BJ (cell line): Measurements from ENCODE around the gene LANCL3. TPM values are rescaled to one million over a fixed set of nuclear protein-coding genes. Genes with fewer than 3 reads are reported as not detected.

Source experiments
- CTCF ChIA-PET: fragments of 350-600 bp; formaldehyde crosslinking; extraction: SDS; loops from one replicate; lab custom pipeline; 2021; ENCODE audit warnings: antibody characterized with exemption, inconsistent platforms; lab: Yijun Ruan, JAX
- POLR2A ChIA-PET: fragments of 300-600 bp; sonication (Branson Sonifier 250); formaldehyde crosslinking; extraction: SDS; loops from one replicate; lab custom pipeline; 2021; ENCODE audit warnings: antibody characterized with exemption; lab: Charles Lee
- DNase-seq: peaks from one replicate; pipeline ENCODE4 v3.0.0-alpha.2; 2011; ENCODE audit warnings: low read depth
- H3K27me3 ChIP-seq: 2 replicates; pipeline ENCODE4 v1.6.0; 2011; ENCODE audit warnings: low read length; ENCODE audit not compliant: control insufficient read depth, insufficient read depth
- H3K36me3 ChIP-seq: 2 replicates; pipeline ENCODE4 v1.5.1; 2011; ENCODE audit warnings: low read length; ENCODE audit not compliant: control insufficient read depth, insufficient read depth
- H3K4me3 ChIP-seq: 2 replicates; pipeline ENCODE4 v1.5.1; 2011; ENCODE audit warnings: low read depth, mild to moderate bottlenecking, control low read depth, low read length
- polyA plus RNA-seq: library from polyadenylated mRNA; depleted of rRNA; stranded (reverse); fragments of >200 nt; gene quantifications from 2 replicates; pipeline ENCODE4 v1.2.3, GENCODE V29; 2011
- TF ChIP-seq, protein P1 (sequence below): IDR thresholded peaks from 2 replicates; pipeline ENCODE4 v1.5.1; 2011; ENCODE audit warnings: low read depth, mild to moderate bottlenecking, control low read depth, inconsistent platforms, low read length, moderate library complexity; ENCODE audit not compliant: insufficient read depth

The LANCL3 gene
- polyA plus RNA-seq, 1 experiment: not detected

DNA sequence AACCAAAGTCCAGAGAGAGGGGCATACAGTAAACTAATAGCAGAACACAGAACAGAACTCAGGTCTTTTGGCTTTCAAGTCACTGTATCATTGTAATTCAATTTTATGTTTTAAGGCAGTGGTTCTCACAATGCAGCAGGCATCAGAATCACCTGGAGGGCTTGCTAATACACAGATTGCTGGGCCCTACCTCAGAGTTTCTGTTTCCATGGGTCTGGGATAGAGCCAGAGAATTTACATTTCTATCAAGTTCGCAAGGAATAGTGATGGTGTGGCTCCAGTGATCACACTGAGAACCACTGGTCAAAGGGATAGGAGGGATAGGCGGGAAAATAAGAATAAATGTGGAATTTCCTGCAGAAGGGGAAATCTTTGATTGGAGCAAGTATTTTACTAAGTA lies 36.7 kb downstream of the LANCL3 start:
- Histone ChIP-seq H3K36me3 (no peaks in the 10 kb centered on the region), H3K4me3 (no peak overlapping the region), H3K27me3 (no peaks in the 10 kb centered on the region)
- POLR2A ChIA-PET: no interaction called here
- CTCF ChIA-PET: no interaction called here
- TF ChIP-seq, protein P1, sequence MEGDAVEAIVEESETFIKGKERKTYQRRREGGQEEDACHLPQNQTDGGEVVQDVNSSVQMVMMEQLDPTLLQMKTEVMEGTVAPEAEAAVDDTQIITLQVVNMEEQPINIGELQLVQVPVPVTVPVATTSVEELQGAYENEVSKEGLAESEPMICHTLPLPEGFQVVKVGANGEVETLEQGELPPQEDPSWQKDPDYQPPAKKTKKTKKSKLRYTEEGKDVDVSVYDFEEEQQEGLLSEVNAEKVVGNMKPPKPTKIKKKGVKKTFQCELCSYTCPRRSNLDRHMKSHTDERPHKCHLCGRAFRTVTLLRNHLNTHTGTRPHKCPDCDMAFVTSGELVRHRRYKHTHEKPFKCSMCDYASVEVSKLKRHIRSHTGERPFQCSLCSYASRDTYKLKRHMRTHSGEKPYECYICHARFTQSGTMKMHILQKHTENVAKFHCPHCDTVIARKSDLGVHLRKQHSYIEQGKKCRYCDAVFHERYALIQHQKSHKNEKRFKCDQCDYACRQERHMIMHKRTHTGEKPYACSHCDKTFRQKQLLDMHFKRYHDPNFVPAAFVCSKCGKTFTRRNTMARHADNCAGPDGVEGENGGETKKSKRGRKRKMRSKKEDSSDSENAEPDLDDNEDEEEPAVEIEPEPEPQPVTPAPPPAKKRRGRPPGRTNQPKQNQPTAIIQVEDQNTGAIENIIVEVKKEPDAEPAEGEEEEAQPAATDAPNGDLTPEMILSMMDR: no peak
- no peak for DNase-seq

DNA sequence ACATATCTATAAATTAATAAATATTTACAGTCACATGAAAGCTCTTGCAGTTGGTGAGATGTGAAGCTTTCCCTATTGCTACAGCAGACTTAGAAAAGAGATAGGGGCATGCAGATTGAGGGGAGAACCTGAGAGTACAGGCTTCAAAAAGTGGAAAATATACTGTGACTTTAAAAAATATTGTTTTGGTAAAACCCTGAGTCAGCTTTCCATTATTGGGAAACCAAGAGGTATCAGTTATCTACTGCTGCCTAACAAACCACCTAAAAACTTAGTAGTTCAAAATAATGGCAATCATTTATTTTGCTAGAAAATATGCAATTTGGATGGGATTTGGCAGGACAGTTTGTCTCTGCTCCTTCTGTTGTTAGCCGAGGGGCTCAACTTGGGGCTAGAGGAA lies 38.3 kb downstream of the LANCL3 start:
- H3K36me3 ChIP-seq: no peaks in the 10 kb centered on the region
- TF ChIP-seq, protein P1: no peak
- CTCF ChIA-PET: no interaction called here
- POLR2A ChIA-PET: no interaction called here
- no peak overlapping the region for H3K4me3 ChIP-seq
- H3K27me3 ChIP-seq: no peaks in the 10 kb centered on the region
- no peak for DNase-seq

DNA sequence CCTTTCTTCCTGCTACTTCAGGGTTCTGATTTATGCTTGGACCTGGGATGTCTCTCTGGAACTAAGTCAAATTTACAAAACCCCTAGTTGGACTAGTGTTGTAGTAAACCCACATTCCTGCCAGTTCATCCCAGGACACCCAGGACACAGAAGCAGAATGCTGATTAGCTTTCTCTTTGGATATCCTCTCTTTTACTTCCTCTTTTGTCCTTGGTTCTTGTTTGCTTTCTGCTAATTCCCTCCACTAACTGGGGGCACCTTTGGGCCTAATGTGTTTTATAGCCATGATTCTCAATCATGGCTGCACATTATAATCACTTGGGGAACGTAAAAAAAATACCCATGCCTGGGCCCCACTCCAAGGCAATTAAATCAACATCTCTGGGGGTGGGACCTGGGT lies 42.5 kb downstream of the LANCL3 start:
- Histone ChIP-seq H3K36me3 (no peaks in the 10 kb centered on the region), H3K27me3 (no peaks in the 10 kb centered on the region), H3K4me3 (no peak overlapping the region)
- CTCF ChIA-PET: no interaction called here
- DNase-seq: no peak
- TF ChIP-seq, protein P1: no peak
- POLR2A ChIA-PET: no interaction called here

DNA sequence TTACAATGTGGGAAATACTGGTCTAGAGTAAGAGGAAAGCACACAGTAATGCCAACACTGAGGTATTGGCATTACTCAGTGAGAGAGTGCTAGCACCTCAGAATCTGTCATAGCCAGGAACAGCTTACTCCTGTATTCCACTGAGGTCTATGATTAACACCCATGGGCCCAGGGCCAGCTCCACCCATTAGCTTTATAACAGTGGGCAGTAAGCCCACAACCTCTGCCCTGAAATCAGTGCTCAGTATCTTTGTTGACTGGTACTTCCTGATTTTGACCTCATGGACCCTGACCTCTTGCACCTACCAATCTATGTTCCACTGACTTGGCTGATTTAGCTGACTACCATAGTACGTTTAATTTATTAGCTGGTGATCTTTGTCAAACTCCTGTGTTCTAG lies 56.1 kb downstream of the LANCL3 start:
- H3K36me3 ChIP-seq: no peaks in the 10 kb centered on the region
- CTCF ChIA-PET: no interaction called here
- no peaks in the 10 kb centered on the region for H3K27me3 ChIP-seq
- POLR2A ChIA-PET: no interaction called here
- TF ChIP-seq, protein P1: no peak
- no peak overlapping the region for H3K4me3 ChIP-seq
- no peak for DNase-seq

DNA sequence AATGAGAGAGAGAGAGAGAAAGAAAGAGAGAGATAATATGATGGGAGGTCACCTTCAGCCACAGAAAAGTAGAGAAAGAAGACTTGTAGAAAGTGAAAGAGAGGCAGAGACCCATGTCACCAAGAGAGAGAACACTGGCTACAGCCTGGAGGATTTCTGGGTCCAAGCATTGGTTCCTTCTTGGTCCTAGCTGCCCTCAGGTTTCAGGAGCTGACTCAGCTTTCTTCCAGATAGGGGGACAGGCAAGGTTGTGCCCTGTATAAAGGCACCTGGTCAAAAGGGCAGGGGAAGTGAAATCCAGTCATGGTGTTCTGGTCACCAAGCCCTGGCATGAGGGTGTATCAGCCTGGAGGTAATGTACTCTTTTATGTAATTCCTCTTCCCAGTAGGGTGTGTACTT lies 66.6 kb downstream of the LANCL3 start:
- POLR2A ChIA-PET: no interaction called here
- H3K27me3 ChIP-seq: no peaks in the 10 kb centered on the region
- H3K36me3 ChIP-seq: no peaks in the 10 kb centered on the region
- CTCF ChIA-PET: interaction anchor here (1.0 kb wide), 1 partner anchor 18 kb away, joined by 3 read pairs; no protein-coding TSS in a partner anchor
- TF ChIP-seq, protein P1: no peak
- no peak overlapping the region for H3K4me3 ChIP-seq
- no peak for DNase-seq
